ENCODE results near the gene BAHCC1.

BAHCC1 gene

GRCh38 chr17:81514739-81515529 is 119.7 kb downstream of the BAHCC1 start (continued):
- TF ChIP-seq PRDM10 (tag by site-specific recombination; IDR thresholded peaks at IDR 0.05) (no peak), ZNF670 (tag by site-specific recombination; IDR thresholded peaks at IDR 0.05; ENCODE audit: low read depth) (no peak), ZNF777 (tag by site-specific recombination; IDR thresholded peaks at IDR 0.05; ENCODE audit: borderline replicate concordance) (no peak), ZNF544 (tag by site-specific recombination; IDR thresholded peaks at IDR 0.05) (no peak), ZNF148 (tag by site-specific recombination; IDR thresholded peaks at IDR 0.05; ENCODE audit: borderline replicate concordance) (no peak), ZNF561 (tag by site-specific recombination; IDR thresholded peaks at IDR 0.05; ENCODE audit: borderline replicate concordance) (no peak), ZNF571 (tag by site-specific recombination; IDR thresholded peaks at IDR 0.05) (no peak), ZNF549 (tag by site-specific recombination; IDR thresholded peaks at IDR 0.05) (no peak), ZNF214 (tag by site-specific recombination; IDR thresholded peaks at IDR 0.05; ENCODE audit: borderline replicate concordance) (no peak), ZNF843 (tag by site-specific recombination; IDR thresholded peaks at IDR 0.05) (0 out of 2 replicates have a peak, but pooled peaks have one; percentile 11), ZSCAN30 (tag by site-specific recombination; IDR thresholded peaks at IDR 0.05) (peak; percentile 68; the same call in 1 of the 2 replicates), BCL6B (tag by site-specific recombination; IDR thresholded peaks at IDR 0.05) (no peak), KLF8 (tag by site-specific recombination; IDR thresholded peaks at IDR 0.05) (peak; percentile 85), ZNF704 (tag by site-specific recombination; IDR thresholded peaks at IDR 0.05) (no peak), IKZF3 (tag by site-specific recombination; IDR thresholded peaks at IDR 0.05) (0 out of 2 replicates have a peak, but pooled peaks have one; percentile 10), ZBTB49 (tag by site-specific recombination; IDR thresholded peaks at IDR 0.05; ENCODE audit: low read depth) (no peak), PRDM2 (tag by site-specific recombination; IDR thresholded peaks at IDR 0.05; ENCODE audit: borderline replicate concordance) (no peak), HIC1 (tag by site-specific recombination; IDR thresholded peaks at IDR 0.05) (no peak)

All from HEK293 (cell line).